Right atrium auricular region (tissue), 2 donors: ENCODE data around the gene RAPGEF4. TPM values are rescaled to one million over a fixed set of nuclear protein-coding genes. Genes with fewer than 3 reads are reported as not detected.
A peak's percentile ranks its signal among the peaks of the same experiment; 100 is the strongest.

ENCODE experiments used
- DNase-seq: peaks from one replicate; pipeline ENCODE4 v3.0.0-alpha.2; 2019; ENCODE audit warnings: low spot score
- H3K27ac ChIP-seq, 2 donors: fragments of 200-600 bp; sonication (generic); 1 replicate in 1 of 2; 2 replicates in 1 of 2; pipeline ENCODE4 v1.5.1; 2016 to 2019
- H3K27me3 ChIP-seq, 2 donors: fragments of 200-600 bp; sonication (generic); one replicate each; pipeline versions ENCODE4 v1.5.1 to v1.6.0; 2017 to 2019
- H3K36me3 ChIP-seq: fragments of 200-600 bp; sonication (generic); one replicate; pipeline ENCODE4 v1.5.1; 2016
- H3K4me1 ChIP-seq, 2 donors: fragments of 200-600 bp; sonication (generic); one replicate each; pipeline versions ENCODE4 v1.5.1 to v1.6.0; 2017 to 2019
- H3K4me3 ChIP-seq, 2 donors: fragments of 200-600 bp; sonication (generic); 1 replicate in 1 of 2; 2 replicates in 1 of 2; pipeline ENCODE4 v1.5.1; 2017 to 2019; ENCODE audit warnings: mild to moderate bottlenecking in 1 of 2, moderate library complexity in 1 of 2
- H3K9me3 ChIP-seq, 2 donors: fragments of 200-600 bp; sonication (generic); one replicate each; pipeline ENCODE4 v1.5.1; 2019
- CTCF ChIP-seq, 2 donors: fragments of 200-600 bp; sonication (generic); IDR thresholded peaks; one replicate each; pipeline ENCODE4 v1.5.1; 2019; ENCODE audit warnings: antibody characterized with exemption in 2 of 2
- total RNA-seq, 2 donors: library from RNA; depleted of rRNA; stranded (reverse); fragments of >200 nt; gene quantifications; one replicate each; pipeline ENCODE4 v1.1.0, GENCODE V29; 2016

RAPGEF4 gene
- total RNA-seq, 2 donors from 2014 or later = 6.2 to 14.1 TPM

GRCh38 chr2:172821370-172822338 is 86.0 kb downstream of the RAPGEF4 start:
- Histone ChIP-seq H3K27me3 (no peaks in the 10 kb centered on the region), H3K4me3 (peak overlapping the region; percentile 2 to 28), H3K9me3 (no peaks in the 10 kb centered on the region), H3K27ac (peak overlapping the region; percentile 32 to 51), H3K36me3 (no peaks in the 10 kb centered on the region), H3K4me1 (peaks cover 0 to 5% of the 10 kb centered on the region in 2 donors)
- TF ChIP-seq CTCF (IDR thresholded peaks at IDR 0.05) = no peak
- DNase-seq = no peak

- no peak for TF ChIP-seq CTCF (IDR thresholded peaks at IDR 0.05)
- Histone ChIP-seq H3K27me3 (no peaks in the 10 kb centered on the region), H3K27ac (peak overlapping the region; percentile 26 to 51), H3K36me3 (no peaks in the 10 kb centered on the region), H3K4me1 (peaks cover 0 to 5% of the 10 kb centered on the region in 2 donors), H3K9me3 (no peaks in the 10 kb centered on the region), H3K4me3 (peak overlapping the region; percentile 2 to 28)
- DNase-seq = no peak
Observed at GRCh38 chr2:172822585-172822984, 86.9 kb downstream of the RAPGEF4 start.

GRCh38 chr2:172823261-172823850 is 87.7 kb downstream of the RAPGEF4 start:
- peak overlapping the region in 1 of 2 donors; percentile 51 for H3K27ac ChIP-seq
- peak overlapping the region in 1 of 2 donors; percentile 28 for H3K4me3 ChIP-seq
- H3K9me3 ChIP-seq = no peaks in the 10 kb centered on the region
- H3K36me3 ChIP-seq = no peaks in the 10 kb centered on the region
- no peaks in the 10 kb centered on the region for H3K27me3 ChIP-seq
- TF ChIP-seq CTCF (IDR thresholded peaks at IDR 0.05) = no peak
- peaks cover 0 to 5% of the 10 kb centered on the region in 2 donors for H3K4me1 ChIP-seq
- no peak for DNase-seq

GRCh38 chr2:172826522-172826921 is 90.9 kb downstream of the RAPGEF4 start:
- H3K9me3 ChIP-seq = no peaks in the 10 kb centered on the region
- no peaks in the 10 kb centered on the region for H3K27me3 ChIP-seq
- no peak for DNase-seq
- TF ChIP-seq CTCF (IDR thresholded peaks at IDR 0.05) = no peak
- no peaks in the 10 kb centered on the region for H3K36me3 ChIP-seq
- no peak overlapping the region for H3K27ac ChIP-seq
- peaks cover 0 to 10% of the 10 kb centered on the region in 2 donors for H3K4me1 ChIP-seq
- H3K4me3 ChIP-seq = no peak overlapping the region

GRCh38 chr2:172829229-172829628 is 93.6 kb downstream of the RAPGEF4 start:
- DNase-seq = no peak
- H3K4me3 ChIP-seq = no peak overlapping the region

More at GRCh38 chr2:172829229-172829628, 93.6 kb downstream of the RAPGEF4 start:
- no peak for TF ChIP-seq CTCF (IDR thresholded peaks at IDR 0.05)
- no peaks in the 10 kb centered on the region for H3K36me3 ChIP-seq
- no peaks in the 10 kb centered on the region for H3K27me3 ChIP-seq
- peaks cover 0 to 14% of the 10 kb centered on the region in 2 donors for H3K4me1 ChIP-seq
- no peak overlapping the region for H3K27ac ChIP-seq
- H3K9me3 ChIP-seq = no peaks in the 10 kb centered on the region
